Choroid plexus epithelial cell (primary cell): Measurements from ENCODE around the gene RAD54L.

Experiments
- DNase-seq: peaks from one replicate; pipeline ENCODE4 v3.0.0-alpha.2; 2010; ENCODE audit warnings: low read depth
- H3K4me3 ChIP-seq: 2 replicates; pipeline ENCODE4 v1.5.1; 2011; ENCODE audit warnings: low read depth, mild to moderate bottlenecking, control low read depth, low read length, moderate library complexity
- CTCF ChIP-seq: conservative IDR thresholded peaks from 2 replicates; pipeline ENCODE4 v1.5.1; 2011; ENCODE audit warnings: low read depth, mild to moderate bottlenecking, control low read depth, inconsistent platforms, low read length, moderate library complexity

Gene RAD54L

GRCh38 chr1:46263146-46263545 is 15.6 kb downstream of the RAD54L start:
- no peak for DNase-seq
- no peak overlapping the region for H3K4me3 ChIP-seq
- TF ChIP-seq CTCF = no peak

- no peak for TF ChIP-seq CTCF
- DNase-seq = no peak
- H3K4me3 ChIP-seq = no peak overlapping the region
These were observed 21.0 kb downstream of the RAD54L start for GRCh38 chr1:46268578-46268977.

GRCh38 chr1:46274225-46275029 is 26.9 kb downstream of the RAD54L start:
- no peak overlapping the region for H3K4me3 ChIP-seq
- no peak for TF ChIP-seq CTCF
- peak; percentile 15 for DNase-seq

GRCh38 chr1:46275030-46275337 is 27.4 kb downstream of the RAD54L start:
- no peak overlapping the region for H3K4me3 ChIP-seq
- no peak for DNase-seq
- no peak for TF ChIP-seq CTCF

GRCh38 chr1:46277658-46278373 is 30.3 kb downstream of the RAD54L start:
- no peak for TF ChIP-seq CTCF
- DNase-seq = no peak
- H3K4me3 ChIP-seq = no peak overlapping the region

GRCh38 chr1:46278807-46279206 is 31.2 kb downstream of the RAD54L start:
- no peak for DNase-seq
- TF ChIP-seq CTCF = no peak

GRCh38 chr1:46280092-46280491 is 32.5 kb downstream of the RAD54L start:
- no peak overlapping the region for H3K4me3 ChIP-seq
- no peak for DNase-seq
- no peak for TF ChIP-seq CTCF

More at GRCh38 chr1:46278807-46279206, 31.2 kb downstream of the RAD54L start:
- H3K4me3 ChIP-seq = no peak overlapping the region
